HepG2 (cell line): Measurements from ENCODE around the gene ZBTB46. TPM values are rescaled to one million over a fixed set of nuclear protein-coding genes. Genes with fewer than 3 reads are reported as not detected.
A peak's percentile ranks its signal among the peaks of the same experiment; 100 is the strongest.

Source experiments
- EEA1 ChIP-seq: sonication (generic); formaldehyde crosslinking; IDR thresholded peaks from 2 replicates; pipeline ENCODE4 v1.5.1; 2020; ENCODE audit warnings: mild to moderate bottlenecking, missing genetic modification reagents, borderline replicate concordance
- FOXA1 ChIP-seq, 2 experiments: fragments of 450-650 bp in 1 of 2; sonication (generic) in 1 of 2; formaldehyde crosslinking in 1 of 2; IDR thresholded peaks; 2 replicates each; pipeline versions ENCODE4 v1.4.0 to v1.6.1; 2016 to 2020; ENCODE audit warnings: missing genetic modification reagents in 1 of 2
- HIVEP1 ChIP-seq: sonication (generic); formaldehyde crosslinking; IDR thresholded peaks from 2 replicates; pipeline ENCODE4 v1.4.0; 2020; ENCODE audit warnings: mild to moderate bottlenecking, missing genetic modification reagents
- IRF9 ChIP-seq: sonication (generic); formaldehyde crosslinking; IDR thresholded peaks from 2 replicates; pipeline ENCODE4 v1.8.0; 2022; ENCODE audit warnings: missing genetic modification reagents, mild to moderate bottlenecking, borderline replicate concordance
- KDM2A ChIP-seq: sonication (generic); formaldehyde crosslinking; IDR thresholded peaks from 2 replicates; pipeline ENCODE4 v1.4.0; 2020; ENCODE audit warnings: low read depth, missing genetic modification reagents, borderline replicate concordance
- NFE2L1 ChIP-seq: sonication (generic); formaldehyde crosslinking; IDR thresholded peaks from 2 replicates; pipeline ENCODE4 v1.4.0; 2020; ENCODE audit warnings: missing genetic modification reagents, mild to moderate bottlenecking, borderline replicate concordance
- POLR2AphosphoS5 ChIP-seq: IDR thresholded peaks from 2 replicates; pipeline ENCODE4 v1.6.1; 2012; ENCODE audit warnings: low read depth, low read length
- POLR2G ChIP-seq: fragments of 200-400 bp; formaldehyde crosslinking; IDR thresholded peaks from 2 replicates; pipeline ENCODE4 v1.6.1; 2018; ENCODE audit warnings: mild to moderate bottlenecking, low read depth, low read length, moderate library complexity
- RXRA ChIP-seq: sonication (generic); formaldehyde crosslinking; IDR thresholded peaks from 2 replicates; pipeline ENCODE4 v1.5.1; 2020; ENCODE audit warnings: missing genetic modification reagents
- SP4 ChIP-seq: sonication (generic); formaldehyde crosslinking; IDR thresholded peaks from 2 replicates; pipeline ENCODE4 v1.8.1; 2023; ENCODE audit warnings: mild to moderate bottlenecking, missing genetic modification reagents
- SSRP1 ChIP-seq: IDR thresholded peaks from 2 replicates; pipeline ENCODE4 v1.6.1; 2016; ENCODE audit warnings: control low read depth
- TAF1 ChIP-seq: sonication (generic); formaldehyde crosslinking; IDR thresholded peaks from 2 replicates; pipeline ENCODE4 v1.4.0; 2020; ENCODE audit warnings: missing genetic modification reagents
- TEAD3 ChIP-seq: optimal IDR thresholded peaks from 2 replicates; pipeline ENCODE3; 2016; ENCODE audit warnings: borderline replicate concordance
- TOPORS ChIP-seq: sonication (generic); formaldehyde crosslinking; IDR thresholded peaks from 2 replicates; pipeline ENCODE4 v1.8.0; 2023; ENCODE audit warnings: mild to moderate bottlenecking, missing genetic modification reagents
- UBTF ChIP-seq: sonication (generic); formaldehyde crosslinking; IDR thresholded peaks from 2 replicates; pipeline ENCODE4 v1.4.0; 2020; ENCODE audit warnings: mild to moderate bottlenecking, missing genetic modification reagents
- ZBTB43 ChIP-seq: sonication (generic); formaldehyde crosslinking; conservative IDR thresholded peaks from 2 replicates; pipeline ENCODE4 v1.4.0; 2020; ENCODE audit warnings: missing genetic modification reagents
- ZC3H4 ChIP-seq: sonication (generic); formaldehyde crosslinking; IDR thresholded peaks from 2 replicates; pipeline ENCODE4 v1.4.0; 2020; ENCODE audit warnings: missing genetic modification reagents, borderline replicate concordance
- ZFY ChIP-seq: sonication (generic); formaldehyde crosslinking; IDR thresholded peaks from 2 replicates; pipeline ENCODE4 v1.4.0; 2020; ENCODE audit warnings: missing genetic modification reagents
- ZNF446 ChIP-seq: sonication (generic); formaldehyde crosslinking; IDR thresholded peaks from 2 replicates; pipeline ENCODE4 v1.5.0; 2020; ENCODE audit warnings: mild to moderate bottlenecking, missing genetic modification reagents
- ZNF562 ChIP-seq: sonication (generic); formaldehyde crosslinking; IDR thresholded peaks from 2 replicates; pipeline ENCODE4 v1.8.0; 2022; ENCODE audit warnings: missing genetic modification reagents, borderline replicate concordance
- ZNF710 ChIP-seq: sonication (generic); formaldehyde crosslinking; IDR thresholded peaks from 2 replicates; pipeline ENCODE4 v1.5.0; 2020; ENCODE audit warnings: mild to moderate bottlenecking, missing genetic modification reagents, borderline replicate concordance
- ZNF768 ChIP-seq: sonication (generic); formaldehyde crosslinking; IDR thresholded peaks from 2 replicates; pipeline ENCODE4 v1.4.0; 2020; ENCODE audit warnings: missing genetic modification reagents
- polyA plus RNA-seq, 8 experiments: library from polyadenylated mRNA; depleted of rRNA in 3 of 8; stranded (reverse) in 7 of 8; unstranded in 1 of 8; fragments of >200 nt; fragmentation: Illumina TruSeq in 4 of 8; extraction: Trizol in 4 of 8; gene quantifications; 2 replicates each; pipeline versions ENCODE4 v1.2.1 to v1.2.3, GENCODE V29; 2011 to 2016; ENCODE audit warnings: low read depth in 4 of 8, missing spikeins in 1 of 8, mixed read lengths in 1 of 8; ENCODE audit not compliant: insufficient read depth in 1 of 8
- total RNA-seq, 5 experiments: library from RNA; depleted of rRNA; stranded (reverse); fragments of >200 nt; fragmentation: Illumina TruSeq; extraction: Trizol; gene quantifications; 2 replicates each; pipeline ENCODE4 v1.2.3, GENCODE V29; 2016; ENCODE audit warnings: low read depth in 1 of 5

Gene ZBTB46
- total and polyA plus RNA-seq, 2 of the 13 experiments (the other 11 are each of a cell fraction or from before 2014, with no cell fraction given) = 1.6 to 13.5 TPM

GRCh38 chr20:63702751-63703470, 128.2 kb downstream of the ZBTB46 start (continued):
- TF ChIP-seq FOXA1 (IDR thresholded peaks at IDR 0.05) (no peak), FOXA1 (CRISPR knock-in tag; IDR thresholded peaks at IDR 0.05) (peak; percentile 2; the same call in 1 of the 2 replicates), ZC3H4 (CRISPR knock-in tag) (peak; percentile 67; the same call in 1 of the 2 replicates), ZNF446 (CRISPR knock-in tag) (no peak), SP4 (CRISPR knock-in tag) (0 out of 2 replicates have a peak, but pooled peaks have one; percentile 38), ZFY (CRISPR knock-in tag) (peak; percentile 12; the same call in 1 of the 2 replicates), HIVEP1 (no peak), NFE2L1 (CRISPR knock-in tag) (no peak), ZNF562 (no peak), TEAD3 (CRISPR knock-in tag) (peak; percentile 15), ZNF768 (CRISPR knock-in tag) (peak; percentile 72), UBTF (peak; percentile 21; the same call in 1 of the 2 replicates), IRF9 (CRISPR knock-in tag) (0 out of 2 replicates have a peak, but pooled peaks have one; percentile 26), RXRA (CRISPR knock-in tag) (0 out of 2 replicates have a peak, but pooled peaks have one; percentile 34), POLR2G (peak; percentile 55), TAF1 (peak; percentile 35; the same call in 1 of the 2 replicates), ZNF710 (CRISPR knock-in tag) (0 out of 2 replicates have a peak, but pooled peaks have one; percentile 7), SSRP1 (0 out of 2 replicates have a peak, but pooled peaks have one; percentile 25), POLR2AphosphoS5 (peak; percentile 11; the same call in 1 of the 2 replicates), EEA1 (CRISPR knock-in tag) (0 out of 2 replicates have a peak, but pooled peaks have one; percentile 66), TOPORS (CRISPR knock-in tag) (0 out of 2 replicates have a peak, but pooled peaks have one; percentile 17), ZBTB43 (no peak), KDM2A (CRISPR knock-in tag) (0 out of 2 replicates have a peak, but pooled peaks have one; percentile 24)
